ENCODE measurements around the gene CD99. TPM values are rescaled to one million over a fixed set of nuclear protein-coding genes. Genes with fewer than 3 reads are reported as not detected.
"Not testable (repeated sequence)": the region's sequence is repeated elsewhere in the genome, so short reads cannot be mapped to it uniquely, and the experiment has no call there.

CD99 gene
- total and polyA plus RNA-seq, 9 of the 15 experiments (the other 6 are each of a cell fraction or from before 2014, with no cell fraction given) = 5.0 to 55.3 (median 34.5) TPM

- TF ChIP-seq CLOCK (CRISPR knock-in tag; IDR thresholded peaks at IDR 0.05; ENCODE audit: borderline replicate concordance) (no peak), SIN3A (IDR thresholded peaks at IDR 0.05; ENCODE audit: borderline replicate concordance in 2 of 2, control insufficient read depth in 1 of 2, low read depth in 2 of 2, low read length in 2 of 2) (no peak), HCFC1 (IDR thresholded peaks at IDR 0.05; ENCODE audit: low read depth, low read length) (no peak), POLR2A (conservative IDR thresholded peaks at IDR 0.05) (no peak)
- TF ChIP-seq, protein P1, sequence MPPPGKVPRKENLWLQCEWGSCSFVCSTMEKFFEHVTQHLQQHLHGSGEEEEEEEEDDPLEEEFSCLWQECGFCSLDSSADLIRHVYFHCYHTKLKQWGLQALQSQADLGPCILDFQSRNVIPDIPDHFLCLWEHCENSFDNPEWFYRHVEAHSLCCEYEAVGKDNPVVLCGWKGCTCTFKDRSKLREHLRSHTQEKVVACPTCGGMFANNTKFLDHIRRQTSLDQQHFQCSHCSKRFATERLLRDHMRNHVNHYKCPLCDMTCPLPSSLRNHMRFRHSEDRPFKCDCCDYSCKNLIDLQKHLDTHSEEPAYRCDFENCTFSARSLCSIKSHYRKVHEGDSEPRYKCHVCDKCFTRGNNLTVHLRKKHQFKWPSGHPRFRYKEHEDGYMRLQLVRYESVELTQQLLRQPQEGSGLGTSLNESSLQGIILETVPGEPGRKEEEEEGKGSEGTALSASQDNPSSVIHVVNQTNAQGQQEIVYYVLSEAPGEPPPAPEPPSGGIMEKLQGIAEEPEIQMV (tag; conservative IDR thresholded peaks at IDR 0.05; ENCODE audit: low read depth) = no peak
Observed at GRCh38 chrX:2740672-2741071, 49.6 kb downstream of the CD99 start (continued).

DNA sequence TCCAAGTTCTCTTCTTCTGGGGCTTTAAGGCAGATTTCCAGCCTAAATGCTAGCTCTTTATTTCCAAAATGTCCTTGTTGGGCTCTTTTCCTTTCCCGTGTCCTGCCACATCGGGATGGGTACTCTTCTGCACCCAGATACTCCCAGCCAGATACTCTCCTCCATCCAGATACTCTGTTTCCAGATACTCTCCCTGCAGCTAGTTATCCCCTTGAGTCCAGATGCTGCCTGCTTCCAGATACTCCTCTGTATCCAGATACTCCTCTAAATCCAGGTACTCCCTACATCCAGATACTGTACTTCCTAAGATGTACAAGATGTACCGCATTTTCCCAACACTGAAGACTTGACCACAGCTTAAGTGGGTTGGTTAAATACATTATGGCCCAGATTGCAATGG lies 50.3 kb downstream of the CD99 start:
- WGBS (ENCODE audit: insufficient coverage, low coverage, missing lambda C conversion rate) = 52% methylated on average over 3 of the region's 3 CpGs
- Histone ChIP-seq H3K4me1 (replicated peaks in 1 of 2; ENCODE audit: control insufficient read depth in 2 of 2, insufficient read depth in 2 of 2, low read length in 2 of 2) (no peaks in the 10 kb centered on the region), H3K27me3 (ENCODE audit: control insufficient read depth in 2 of 2, insufficient read depth in 2 of 2, low read length in 2 of 2) (no peaks in the 10 kb centered on the region), H3K9me1 (ENCODE audit: control insufficient read depth, insufficient read depth, low read length) (no peaks in the 10 kb centered on the region), H3K9me3 (replicated peaks; ENCODE audit: control insufficient read depth, insufficient read depth, low read depth, low read length) (no peaks in the 10 kb centered on the region), H3K27ac (ENCODE audit: extremely low read depth, low read depth, low read length) (no peak overlapping the region), H4K20me1 (replicated peaks; ENCODE audit: control insufficient read depth, insufficient read depth, low read length) (no peaks in the 10 kb centered on the region), H3K79me2 (ENCODE audit: control insufficient read depth, insufficient read depth, low read length) (no peaks in the 10 kb centered on the region), H3K4me3 (no peak overlapping the region), H2AFZ (ENCODE audit: low read depth, low read length) (no peak overlapping the region), H3K36me3 (ENCODE audit: control insufficient read depth, insufficient read depth, low read length) (no peaks in the 10 kb centered on the region), H3K4me2 (ENCODE audit: insufficient read depth, low read length) (no peak overlapping the region), H3K9ac (ENCODE audit: insufficient read depth in 1 of 2, low read depth in 2 of 2, low read length in 2 of 2) (no peak overlapping the region)
- in situ Hi-C loops (cut with MboI) = no loop called here
- no peak for DNase-seq (ENCODE audit: extremely low read depth in 1 of 4, low spot score in 3 of 4)
- ATAC-seq = no peak
- no peak for TF ChIP-seq HCFC1 (IDR thresholded peaks at IDR 0.05; ENCODE audit: low read depth, low read length)
- no peak for TF ChIP-seq RBFOX2 (IDR thresholded peaks at IDR 0.05; ENCODE audit: low read depth, low read length)
- TF ChIP-seq SMC3 (conservative IDR thresholded peaks at IDR 0.05; ENCODE audit: insufficient read depth, low read depth, low read length) = no peak
- no peak for TF ChIP-seq NBN (IDR thresholded peaks at IDR 0.05; ENCODE audit: low read depth)
- FAIRE-seq = no peak
- intact Hi-C loops (cut with micrococcal nuclease) = no loop called here
- POLR2A ChIA-PET = no interaction called here
- no TSS peak for BruUV-seq (replicated peaks)
- CTCF ChIA-PET (ENCODE audit: low intra/inter-chr PET ratio) = no interaction called here

DNA sequence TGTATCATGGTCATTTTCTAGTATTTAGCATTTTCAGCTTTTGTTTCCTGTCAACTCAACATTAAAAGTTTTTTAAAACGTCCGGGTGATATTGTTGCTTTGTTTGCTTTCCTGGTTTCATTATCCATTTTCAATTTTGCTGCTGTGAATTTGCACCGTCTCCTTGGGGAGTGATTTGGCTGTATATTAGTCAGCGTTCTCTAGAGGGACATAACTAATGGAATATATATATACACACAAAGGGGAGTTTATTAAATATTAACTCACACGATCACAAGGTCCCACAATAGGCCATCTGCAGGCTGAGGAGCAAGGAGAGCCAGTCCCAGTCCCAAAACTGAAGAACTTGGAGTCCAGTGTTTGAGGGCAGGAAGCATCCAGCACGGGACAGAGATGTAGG lies 55.2 kb downstream of the CD99 start:
- H3K27me3 ChIP-seq (ENCODE audit: control insufficient read depth in 2 of 2, insufficient read depth in 2 of 2, low read length in 2 of 2); H3K9me1 ChIP-seq (ENCODE audit: control insufficient read depth, insufficient read depth, low read length); DNase-seq (ENCODE audit: extremely low read depth in 1 of 4, low spot score in 3 of 4); CTCF ChIA-PET (ENCODE audit: low intra/inter-chr PET ratio); H3K27ac ChIP-seq (ENCODE audit: extremely low read depth, low read depth, low read length); POLR2A ChIA-PET; H3K79me2 ChIP-seq (ENCODE audit: control insufficient read depth, insufficient read depth, low read length); H3K9me3 ChIP-seq (replicated peaks; ENCODE audit: control insufficient read depth, insufficient read depth, low read depth, low read length); ATAC-seq; H2AFZ ChIP-seq (ENCODE audit: low read depth, low read length); BruUV-seq (replicated peaks); H3K4me3 ChIP-seq; in situ Hi-C loops (cut with MboI); FAIRE-seq; H3K36me3 ChIP-seq (ENCODE audit: control insufficient read depth, insufficient read depth, low read length); H4K20me1 ChIP-seq (replicated peaks; ENCODE audit: control insufficient read depth, insufficient read depth, low read length); H3K9ac ChIP-seq (ENCODE audit: insufficient read depth in 1 of 2, low read depth in 2 of 2, low read length in 2 of 2); H3K4me2 ChIP-seq (ENCODE audit: insufficient read depth, low read length); intact Hi-C loops (cut with micrococcal nuclease); H3K4me1 ChIP-seq (replicated peaks in 1 of 2; ENCODE audit: control insufficient read depth in 2 of 2, insufficient read depth in 2 of 2, low read length in 2 of 2): not testable (repeated sequence)
- 9% methylated on average over 6 of the region's 6 CpGs for WGBS (ENCODE audit: insufficient coverage, low coverage, missing lambda C conversion rate)
